ENCODE measurements around the gene SCN4B. TPM values are rescaled to one million over a fixed set of nuclear protein-coding genes. Genes with fewer than 3 reads are reported as not detected.
A peak's percentile ranks its signal among the peaks of the same experiment; 100 is the strongest.

The SCN4B gene
- total RNA-seq, 1 donor from 2014 or later = 0.20 TPM

DNA sequence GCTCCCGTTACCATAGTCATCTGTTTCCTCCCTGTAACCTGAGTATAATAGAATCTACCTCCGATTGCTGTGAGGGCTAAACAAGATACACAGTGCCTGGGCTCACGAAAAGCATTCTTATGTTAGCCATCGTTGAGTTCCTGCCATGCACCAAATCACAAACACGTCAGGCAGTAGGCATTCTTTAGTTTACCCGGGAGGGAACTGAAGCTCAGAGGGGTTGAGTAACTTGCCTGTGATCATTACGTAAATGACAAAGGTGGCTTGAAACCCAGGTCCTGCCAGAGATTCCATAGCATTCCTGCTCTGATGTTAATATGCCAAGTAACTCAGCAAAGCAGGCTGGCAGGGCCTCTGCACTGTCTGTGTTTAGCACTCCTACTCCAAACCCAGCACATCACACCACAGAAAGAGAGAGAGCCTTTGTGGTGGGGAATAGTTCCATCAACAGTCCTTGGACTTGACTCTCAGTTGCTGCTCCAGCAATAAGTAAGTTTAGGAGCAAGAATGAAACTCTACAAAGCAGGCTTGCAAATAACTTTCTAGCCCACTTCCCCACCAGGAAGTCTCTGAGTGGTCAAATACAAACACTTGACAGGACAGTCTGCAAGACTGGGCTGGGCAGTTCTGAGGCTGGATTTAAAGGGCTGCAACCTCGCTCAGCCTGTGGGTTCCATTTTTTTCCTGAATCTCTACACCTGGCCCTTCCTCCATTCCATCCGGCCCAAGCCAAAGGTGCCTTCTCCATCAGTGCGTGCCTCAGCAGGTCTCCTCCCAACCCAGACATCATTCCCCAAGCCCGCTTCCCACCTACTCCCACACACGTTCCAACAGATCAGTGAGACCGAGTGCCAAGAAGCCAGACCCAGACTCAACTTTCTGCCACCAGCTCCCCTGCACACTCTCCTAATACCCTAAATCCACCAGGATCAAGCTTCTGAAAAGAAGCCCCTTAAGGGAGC is 22.7 kb upstream of the SCN4B start:
- ATAC-seq = peak; percentile 90
- DNase-seq (ENCODE audit: low spot score) = peak; percentile 83

DNA sequence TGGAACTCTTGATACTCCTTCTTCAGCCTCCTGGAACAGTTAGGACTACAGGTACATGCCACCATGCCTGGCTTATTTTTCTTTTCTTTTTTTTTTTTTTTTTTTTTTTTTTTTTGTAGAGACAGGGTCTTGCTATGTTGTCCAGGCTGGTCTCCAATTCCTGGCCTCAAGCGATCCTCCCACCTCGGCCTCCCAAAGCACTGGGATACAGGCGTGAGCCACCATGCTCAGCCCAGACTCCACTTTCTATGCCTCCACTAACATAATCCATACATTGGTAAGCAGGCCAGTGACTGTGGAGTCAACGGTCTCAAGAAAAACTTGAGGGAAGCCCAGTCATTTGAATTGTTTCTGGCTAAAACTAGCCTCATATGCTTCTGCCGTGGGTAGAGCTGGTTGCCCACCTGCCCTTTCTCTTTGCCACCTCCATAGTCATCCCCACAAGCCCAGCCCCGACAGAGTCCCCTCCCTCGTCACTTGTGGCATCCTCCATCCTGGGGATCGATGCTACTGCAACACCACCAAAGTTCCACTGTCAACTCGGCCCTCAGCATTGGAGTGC is 21.5 kb upstream of the SCN4B start:
- no peak for ATAC-seq
- no peak for DNase-seq (ENCODE audit: low spot score)

DNA sequence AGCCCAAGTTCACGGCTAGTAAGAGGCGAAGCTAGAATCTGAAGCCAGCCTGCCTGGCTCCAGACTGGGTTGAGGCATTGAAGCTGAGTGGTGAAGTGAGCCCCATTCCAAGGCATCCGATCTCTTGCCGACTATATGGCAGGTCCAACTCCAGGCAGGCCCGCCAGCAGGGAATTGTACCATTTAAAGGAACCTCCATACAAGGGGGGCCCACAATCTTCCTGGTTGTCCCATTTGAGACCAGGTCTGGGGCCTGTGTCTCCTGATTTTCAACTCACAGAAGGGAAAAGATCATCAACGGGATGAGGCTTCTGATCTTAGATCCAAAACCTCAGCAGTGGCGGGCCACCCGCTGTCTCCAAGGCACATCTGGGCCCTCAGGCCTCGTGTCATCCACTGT is 19.7 kb upstream of the SCN4B start:
- DNase-seq (ENCODE audit: low spot score) = no peak
- no peak for ATAC-seq

DNA sequence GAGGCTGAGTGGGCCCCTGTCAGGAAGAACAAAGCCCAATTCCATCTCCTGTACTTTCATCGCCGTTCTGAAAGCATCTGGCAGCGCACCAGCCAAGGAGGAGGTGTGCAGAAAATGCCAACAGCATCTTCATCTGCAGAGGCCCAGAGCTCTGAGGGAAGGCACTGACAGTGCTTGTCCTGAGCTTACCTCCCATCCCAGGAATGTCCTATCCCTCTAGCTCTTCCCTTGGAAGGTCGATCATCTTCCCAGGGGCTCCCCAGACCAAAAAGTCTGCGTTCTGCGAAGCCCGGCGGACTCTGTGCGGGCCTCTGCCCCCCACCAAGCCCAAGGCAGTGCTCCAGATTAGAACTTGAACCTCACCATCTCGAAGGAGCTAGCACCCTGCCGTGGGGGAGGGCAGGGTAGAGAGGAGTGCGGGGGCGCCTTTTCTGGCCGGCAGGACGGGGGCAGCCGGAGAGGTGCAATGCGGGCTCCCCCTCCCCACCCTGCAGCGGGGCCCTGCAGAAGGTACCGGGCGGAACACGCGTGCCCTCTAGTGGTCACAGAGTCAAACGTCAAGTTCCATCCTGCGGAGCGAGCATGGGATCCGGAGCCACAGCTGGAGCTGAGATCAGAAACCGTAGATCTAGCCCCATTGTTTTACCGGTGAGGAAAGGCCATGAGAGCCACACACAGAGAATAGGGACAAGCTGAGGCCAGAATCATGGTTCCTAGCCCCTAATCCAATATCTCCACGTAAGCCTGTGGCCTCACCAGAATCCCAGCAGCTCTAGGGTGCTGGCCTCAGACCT is 18.8 kb upstream of the SCN4B start:
- DNase-seq (ENCODE audit: low spot score) (peak; percentile 73), ATAC-seq (peak; percentile 79)

- ATAC-seq (no peak), DNase-seq (ENCODE audit: low spot score) (no peak)
Measured at GRCh38 chr11:118170882-118171268, 18.3 kb upstream of the SCN4B start.

- no peak for ATAC-seq
- DNase-seq (ENCODE audit: low spot score) = no peak
Measured at GRCh38 chr11:118170231-118170630, 17.6 kb upstream of the SCN4B start.

GRCh38 chr11:118169300-118170140 is 16.9 kb upstream of the SCN4B start:
- no peak for DNase-seq (ENCODE audit: low spot score)

GRCh38 chr11:118168751-118169150 is 16.1 kb upstream of the SCN4B start:
- ATAC-seq (no peak), DNase-seq (ENCODE audit: low spot score) (no peak)

More at GRCh38 chr11:118169300-118170140, 16.9 kb upstream of the SCN4B start:
- no peak for ATAC-seq

DNA sequence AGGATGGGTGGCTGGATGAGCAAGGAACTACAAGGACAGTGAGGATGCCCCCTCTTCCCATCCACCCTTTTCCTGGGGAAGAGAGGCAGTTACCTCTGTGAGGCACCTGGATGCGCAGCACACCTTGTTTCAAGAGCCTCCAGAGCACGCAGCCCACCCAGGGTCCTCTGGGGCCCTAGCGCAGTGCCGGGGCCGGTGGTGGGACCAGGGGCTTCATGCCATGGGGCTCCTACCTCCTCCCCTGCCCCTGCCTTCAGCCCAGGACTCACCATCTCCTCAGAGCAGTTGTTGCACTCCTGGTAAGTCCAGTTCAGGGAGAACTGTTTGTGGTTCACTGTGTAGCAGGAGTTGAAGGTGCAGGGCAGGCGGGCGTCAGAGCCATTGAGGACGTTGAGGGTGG is 15.7 kb upstream of the SCN4B start:
- ATAC-seq (no peak), DNase-seq (ENCODE audit: low spot score) (no peak)

DNA sequence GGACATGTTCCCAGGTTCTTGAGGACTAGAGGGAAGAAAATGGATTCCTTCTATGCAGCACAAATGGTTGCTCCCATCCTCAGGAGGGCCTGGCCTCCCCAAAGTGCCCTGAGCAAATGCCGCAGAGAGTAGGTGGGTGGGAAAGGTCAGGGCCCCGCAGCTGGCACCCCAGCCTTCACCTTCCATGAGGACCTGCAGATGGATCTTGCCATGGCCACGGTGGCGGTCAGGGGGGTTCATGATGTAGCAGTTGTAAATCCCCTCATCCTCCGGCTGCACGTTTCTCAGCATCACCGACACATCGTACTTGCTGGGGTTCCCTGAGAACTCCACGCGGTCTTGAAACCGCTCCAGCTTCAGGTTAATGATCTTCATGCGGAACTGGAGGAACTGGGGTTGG is 15.3 kb upstream of the SCN4B start:
- ATAC-seq (no peak), DNase-seq (ENCODE audit: low spot score) (no peak)

DNA sequence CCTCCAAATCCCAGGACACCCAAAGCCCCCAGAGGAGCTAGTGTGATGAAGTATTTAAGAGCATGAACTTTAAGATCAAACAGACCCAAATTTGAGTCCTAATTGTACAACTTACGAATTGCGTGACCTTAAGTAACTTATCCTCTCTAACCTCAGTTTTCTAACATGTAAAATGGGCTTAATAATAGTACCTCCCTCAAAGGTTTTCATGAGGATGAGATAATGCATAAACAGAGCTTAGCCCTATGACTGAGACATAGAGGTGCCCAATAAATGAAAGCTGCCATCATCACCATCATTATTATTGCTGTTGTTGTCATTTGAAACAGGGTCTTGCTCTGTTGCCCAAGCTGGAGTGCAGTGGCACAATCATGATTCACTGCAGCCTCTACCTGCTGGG is 14.6 kb upstream of the SCN4B start:
- ATAC-seq = no peak
- no peak for DNase-seq (ENCODE audit: low spot score)

- no peak for ATAC-seq
- DNase-seq (ENCODE audit: low spot score) = no peak
Measured at GRCh38 chr11:118166641-118167040, 14.0 kb upstream of the SCN4B start.

- ATAC-seq (no peak), DNase-seq (ENCODE audit: low spot score) (no peak)
Measured at GRCh38 chr11:118164885-118165284, 12.3 kb upstream of the SCN4B start.

DNA sequence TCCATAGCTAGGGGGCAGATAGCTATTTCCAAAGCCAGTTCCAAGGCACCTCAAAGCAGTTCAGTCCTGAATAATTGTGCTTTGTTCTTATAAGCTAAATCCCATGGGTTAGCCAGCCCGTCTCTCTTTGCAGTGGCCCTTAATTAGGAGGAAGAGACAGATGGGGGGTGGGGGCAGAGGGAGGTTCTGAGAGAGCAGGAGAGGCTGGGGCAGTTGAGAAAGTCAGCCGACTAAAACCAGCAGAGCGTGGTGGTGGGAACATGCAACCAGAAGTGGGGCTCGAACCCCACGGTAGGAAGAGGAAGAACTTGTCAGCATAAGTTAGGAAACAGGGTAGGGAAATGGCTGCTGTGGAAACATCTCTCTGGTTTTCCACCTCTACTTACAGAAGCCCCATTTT is 10.9 kb upstream of the SCN4B start:
- ATAC-seq = no peak
- DNase-seq (ENCODE audit: low spot score) = no peak

- ATAC-seq = no peak
- no peak for DNase-seq (ENCODE audit: low spot score)
Measured at GRCh38 chr11:118162846-118163245, 10.2 kb upstream of the SCN4B start.

DNA sequence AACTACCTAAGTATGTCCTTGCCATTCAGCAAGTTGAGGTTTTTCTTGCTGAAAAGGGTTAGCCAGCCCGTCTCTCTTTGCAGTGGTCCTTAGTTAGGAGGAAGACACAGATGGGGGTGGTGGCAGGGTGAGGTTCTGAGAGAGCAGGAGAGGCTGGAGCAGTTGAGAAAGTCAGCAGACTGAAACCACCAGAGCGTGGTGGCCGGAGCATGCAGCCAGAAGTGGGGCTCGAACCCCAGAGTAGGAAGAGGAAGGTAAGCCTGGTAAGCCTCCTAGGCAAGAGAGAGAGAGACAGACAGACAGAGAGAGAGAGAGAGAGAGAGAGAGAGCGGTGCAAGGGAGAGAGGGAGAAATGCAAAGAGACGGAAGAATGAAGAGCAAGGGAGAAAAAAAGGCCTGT is 9.2 kb upstream of the SCN4B start:
- no peak for DNase-seq (ENCODE audit: low spot score)
- no peak for ATAC-seq

GRCh38 chr11:118157186-118157895 is 4.7 kb upstream of the SCN4B start:
- ATAC-seq (no peak), DNase-seq (ENCODE audit: low spot score) (no peak)

DNA sequence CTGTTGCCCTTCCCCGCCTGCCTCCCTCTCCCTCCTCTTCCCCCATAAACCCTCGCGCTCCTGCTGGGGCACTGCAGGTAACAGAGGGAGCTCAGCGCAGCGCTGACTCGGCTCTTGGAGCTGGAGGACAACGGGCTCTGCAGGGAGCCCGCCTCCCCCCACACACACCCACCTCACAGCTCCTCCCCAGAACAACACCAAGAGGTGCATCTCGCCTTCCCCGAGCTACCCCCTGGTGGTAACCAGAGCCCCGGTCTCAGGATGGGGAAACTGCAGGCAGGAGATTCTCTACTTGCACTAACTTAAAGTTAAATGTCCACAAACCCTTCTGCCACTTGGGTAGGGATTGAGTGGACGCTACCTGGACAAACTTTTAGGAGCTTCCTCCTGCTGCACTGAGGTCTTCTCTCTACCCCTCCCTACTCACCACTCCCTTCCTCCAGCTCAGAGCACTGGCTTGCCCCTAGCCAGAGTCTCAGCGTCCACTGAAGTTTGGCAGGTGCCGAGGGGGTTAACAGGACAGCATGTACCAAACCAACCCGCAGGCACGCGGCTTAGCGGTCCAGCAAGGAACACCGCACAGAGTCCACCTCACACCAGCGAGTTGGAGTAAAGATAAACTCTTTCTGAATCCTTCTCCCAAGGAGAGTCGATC is 4.0 kb upstream of the SCN4B start:
- DNase-seq (ENCODE audit: low spot score) (no peak), ATAC-seq (no peak)

- ATAC-seq (no peak), DNase-seq (ENCODE audit: low spot score) (no peak)
Measured at GRCh38 chr11:118155776-118156530, 3.3 kb upstream of the SCN4B start.

Data from left lobe of liver (tissue), 2 donors.